SK-N-SH (cell line): ENCODE data around the gene SLC34A1. TPM values are rescaled to one million over a fixed set of nuclear protein-coding genes. Genes with fewer than 3 reads are reported as not detected.

Experiments
- CTCF ChIA-PET: fragments of 300-600, 350-600 bp; formaldehyde crosslinking; extraction: SDS; loops from one replicate; lab custom pipeline; 2021; lab: Yijun Ruan, JAX
- POLR2A ChIA-PET: fragments of 350-600 bp; sonication (Branson Sonifier 250); formaldehyde crosslinking; extraction: SDS; loops from one replicate; lab custom pipeline; 2020; ENCODE audit warnings: antibody characterized with exemption, inconsistent platforms; lab: Yijun Ruan, JAX
- DNase-seq: peaks from one replicate; pipeline ENCODE4 v3.0.0; 2012
- H2AFZ ChIP-seq: fragments of 200-600 bp; sonication (generic); 2 replicates; pipeline ENCODE4 v1.8.1; 2016; ENCODE audit warnings: antibody characterized with exemption, mild to moderate bottlenecking, low read depth
- H3F3A ChIP-seq: fragments of 200-600 bp; sonication (generic); replicated peaks from 2 replicates; pipeline ENCODE3; 2016; ENCODE audit warnings: antibody characterized with exemption, mild to moderate bottlenecking; ENCODE audit not compliant: insufficient read depth
- H3K27ac ChIP-seq, 2 experiments: fragments of 200-500 bp in 1 of 2; fragments of 200-600 bp in 1 of 2; sonication (Bioruptor generic) in 1 of 2; sonication (generic), shearing (Covaris generic) in 1 of 2; 2 replicates each; pipeline versions ENCODE4 v1.5.1 to v1.6.1; 2014 to 2016; ENCODE audit warnings: low read depth in 2 of 2, inconsistent platforms in 1 of 2, low read length in 1 of 2, mild to moderate bottlenecking in 1 of 2, mixed read lengths in 1 of 2
- H3K27me3 ChIP-seq: fragments of 200-600 bp; sonication (generic), shearing (Covaris generic); 2 replicates; pipeline ENCODE4 v1.6.1; 2016; ENCODE audit warnings: mixed run types; ENCODE audit not compliant: insufficient read depth
- H3K36me3 ChIP-seq, 2 experiments: fragments of 200-500 bp in 1 of 2; fragments of 200-600 bp in 1 of 2; sonication (Bioruptor generic) in 1 of 2; sonication (generic) in 1 of 2; replicated peaks in 1 of 2; 2 replicates each; pipeline versions ENCODE3 to v1.5.1; 2014 to 2016; ENCODE audit warnings: low read length in 1 of 2, mild to moderate bottlenecking in 1 of 2; ENCODE audit not compliant: insufficient read depth in 2 of 2, control insufficient read depth in 1 of 2
- H3K4me1 ChIP-seq, 2 experiments: fragments of 200-500 bp in 1 of 2; fragments of 200-600 bp in 1 of 2; sonication (Bioruptor generic) in 1 of 2; sonication (generic), shearing (Covaris generic) in 1 of 2; 2 replicates each; pipeline versions ENCODE4 v1.5.1 to v1.6.1; 2014 to 2016; ENCODE audit warnings: low read depth in 1 of 2, low read length in 1 of 2, mixed run types in 1 of 2; ENCODE audit not compliant: insufficient read depth in 2 of 2, control insufficient read depth in 1 of 2
- H3K4me2 ChIP-seq: fragments of 200-600 bp; sonication (generic), shearing (Covaris generic); 2 replicates; pipeline ENCODE4 v1.6.1; 2017; ENCODE audit warnings: mixed run types
- H3K4me3 ChIP-seq, 2 experiments: fragments of 200-500 bp in 1 of 2; fragments of 200-600 bp in 1 of 2; sonication (Bioruptor generic) in 1 of 2; sonication (generic), shearing (Covaris generic) in 1 of 2; 2 replicates each; pipeline versions ENCODE4 v1.5.1 to v1.8.1; 2014 to 2016; ENCODE audit warnings: low read depth in 2 of 2, inconsistent platforms in 1 of 2, low read length in 1 of 2, mild to moderate bottlenecking in 1 of 2, mixed read lengths in 1 of 2, moderate library complexity in 1 of 2
- H3K79me2 ChIP-seq: fragments of 200-600 bp; sonication (generic); 2 replicates; pipeline ENCODE4 v1.8.1; 2017; ENCODE audit warnings: mild to moderate bottlenecking; ENCODE audit not compliant: insufficient read depth
- H3K9ac ChIP-seq: fragments of 200-600 bp; sonication (generic); 2 replicates; pipeline ENCODE4 v1.6.1; 2017; ENCODE audit warnings: mixed run types
- H3K9me2 ChIP-seq: fragments of 200-600 bp; sonication (generic); 2 replicates; pipeline ENCODE4 v1.6.1; 2017; ENCODE audit warnings: mixed run types
- H3K9me3 ChIP-seq: fragments of 200-600 bp; sonication (generic); 2 replicates; pipeline ENCODE4 v1.6.1; 2017; ENCODE audit warnings: mixed run types, mild to moderate bottlenecking, moderate library complexity
- H4K20me1 ChIP-seq: fragments of 200-600 bp; sonication (generic); 2 replicates; pipeline ENCODE4 v1.6.1; 2017; ENCODE audit warnings: mild to moderate bottlenecking, mixed run types; ENCODE audit not compliant: insufficient read depth
- EP300 ChIP-seq, 2 experiments: IDR thresholded peaks; 2 replicates each; pipeline versions ENCODE4 v1.4.0 to v1.6.1; 2012; ENCODE audit warnings: borderline replicate concordance in 1 of 2, low read depth in 1 of 2, low read length in 1 of 2
- FOXM1 ChIP-seq: IDR thresholded peaks from 2 replicates; pipeline ENCODE4 v1.4.0; 2012; ENCODE audit warnings: low read depth, mild to moderate bottlenecking
- GATA2 ChIP-seq: sonication (generic); formaldehyde crosslinking; IDR thresholded peaks from 2 replicates; pipeline ENCODE4 v1.5.0; 2020; ENCODE audit warnings: mild to moderate bottlenecking, missing genetic modification reagents
- RAD21 ChIP-seq: IDR thresholded peaks from 2 replicates; pipeline ENCODE4 v1.6.1; 2012; ENCODE audit warnings: mild to moderate bottlenecking, low read length
- RCOR1 ChIP-seq: fragments of 150-350 bp; IDR thresholded peaks from 2 replicates; pipeline ENCODE4 v1.6.1; 2017; ENCODE audit warnings: antibody characterized with exemption, low read length
- SIN3A ChIP-seq: IDR thresholded peaks from 2 replicates; pipeline ENCODE4 v1.6.1; 2012; ENCODE audit warnings: low read depth, mild to moderate bottlenecking, low read length, moderate library complexity, borderline replicate concordance
- WGBS: methylation state at CpG from one replicate; pipeline ENCODE4 v1.1.6; 2017; ENCODE audit warnings: low lambda C conversion rate; 5-methylcytosine and 5-hydroxymethylcytosine counted together
- polyA plus RNA-seq, 3 experiments: library from polyadenylated mRNA; depleted of rRNA; stranded (reverse); fragments of >200 nt; gene quantifications; 2 replicates each; pipeline ENCODE4 v1.2.3, GENCODE V29; 2012
- TF ChIP-seq, protein P1 (sequence below): fragments of 200-600 bp; sonication (generic); IDR thresholded peaks from 2 replicates; pipeline ENCODE4 v1.6.1; 2017; ENCODE audit warnings: antibody characterized with exemption, mild to moderate bottlenecking, moderate library complexity
- TF ChIP-seq, protein P2 (sequence below): IDR thresholded peaks from 2 replicates; pipeline ENCODE4 v1.6.1; 2012; ENCODE audit warnings: mild to moderate bottlenecking, low read depth, low read length, moderate library complexity
- TF ChIP-seq, protein P3 (sequence below): fragments of 150-350 bp; IDR thresholded peaks from 2 replicates; pipeline ENCODE4 v1.6.1; 2017; ENCODE audit warnings: antibody characterized with exemption, low read length, low read depth, borderline replicate concordance

The SLC34A1 gene
- polyA plus RNA-seq, 1 of the 3 experiments (the other 2 are of a cell fraction), result 0.03 TPM

DNA sequence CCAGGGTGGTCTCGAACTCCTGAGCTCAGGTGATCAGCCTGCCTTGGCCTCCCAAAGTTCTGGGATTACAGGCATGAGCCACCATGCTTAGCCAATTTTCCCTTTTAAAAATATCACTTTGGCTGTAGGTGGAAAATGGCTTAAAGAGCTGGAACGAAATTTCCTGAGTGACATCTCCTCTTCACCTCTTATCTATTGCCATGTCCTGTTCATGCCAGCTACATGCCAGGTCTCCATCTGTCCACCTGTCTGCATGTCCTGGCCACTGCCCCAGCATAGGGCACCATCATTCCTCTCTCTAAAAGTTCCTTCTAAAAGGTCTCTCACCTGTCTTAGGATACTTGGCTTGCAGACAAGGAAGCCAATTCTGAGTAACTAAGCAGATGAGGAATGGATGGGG is 39.4 kb downstream of the SLC34A1 start:
- H3K79me2 ChIP-seq, result peaks cover 20% of the 10 kb centered on the region
- no peak overlapping the region for H3K4me3 ChIP-seq
- H3K36me3 ChIP-seq, result no peaks in the 10 kb centered on the region
- TF ChIP-seq GATA2, result no peak
- TF ChIP-seq, all 33 proteins: peak for 0
- Histone ChIP-seq H3K9ac (no peak overlapping the region), H3K9me3 (no peaks in the 10 kb centered on the region), H3K4me1 (peaks cover 5 to 22% of the 10 kb centered on the region in 2 experiments; a peak in 2 of 4 replicates), H3K27ac (no peak overlapping the region), H3K4me2 (no peak overlapping the region), H3F3A (peaks cover 12% of the 10 kb centered on the region), H2AFZ (no peak overlapping the region), H4K20me1 (0 out of 2 replicates have a peak, but pooled peaks cover 4% of the 10 kb centered on the region), H3K27me3 (no peaks in the 10 kb centered on the region), H3K9me2 (no peaks in the 10 kb centered on the region)
- WGBS, result 62% methylated on average over 2 of the region's 2 CpGs
- CTCF ChIA-PET, result interaction anchor here (1.2 to 10.8 kb wide), 7 partner anchors 19 to 78 kb away, joined by 3 to 120 read pairs (median 6); no protein-coding TSS in a partner anchor
- POLR2A ChIA-PET, result interaction anchor here (1.1 kb wide), 1 partner anchor 52 kb away, joined by 3 read pairs; no protein-coding TSS in a partner anchor
- DNase-seq, result no peak

DNA sequence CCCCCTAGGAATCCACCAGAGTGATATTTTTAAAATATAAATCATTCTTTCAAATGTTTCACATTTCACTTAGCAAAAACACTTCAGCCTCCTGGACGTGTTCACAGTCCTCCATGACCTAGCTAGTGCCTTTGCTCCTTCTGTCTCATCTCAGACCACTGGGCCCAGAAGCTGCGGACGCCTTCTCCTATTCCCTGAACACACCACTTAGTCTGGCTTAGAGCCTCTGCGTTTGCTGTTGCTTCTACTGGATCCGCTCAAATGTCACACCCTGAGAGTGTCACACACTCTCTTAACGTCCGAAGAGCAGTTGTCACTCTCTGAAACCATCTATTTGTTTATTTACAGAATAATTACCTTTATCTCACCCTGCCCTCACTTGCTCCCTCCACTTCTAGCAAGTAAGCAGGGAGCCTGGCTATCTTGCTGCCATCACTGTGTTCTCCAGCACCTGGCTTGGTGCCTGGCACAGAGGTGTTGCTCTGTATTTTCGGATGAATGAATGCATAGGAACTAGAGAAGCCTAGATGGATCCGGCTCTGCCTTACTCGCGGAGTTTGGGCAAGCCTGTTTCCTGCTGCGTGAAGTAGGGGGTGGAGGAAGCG is 41.1 kb downstream of the SLC34A1 start:
- H3K79me2 ChIP-seq, result peaks cover 30% of the 10 kb centered on the region
- peak overlapping the region; percentile 89 to 92 for H3K27ac ChIP-seq
- H2AFZ ChIP-seq, result peak overlapping the region; percentile 85
- H3K4me2 ChIP-seq, result peak overlapping the region; percentile 69
- no peaks in the 10 kb centered on the region for H3K36me3 ChIP-seq
- peak overlapping the region; percentile 53 to 68 for H3K4me3 ChIP-seq
- 0 out of 2 replicates have a peak, but pooled peaks cover 13% of the 10 kb centered on the region for H4K20me1 ChIP-seq
- DNase-seq, result no peak
- WGBS, result 73% methylated on average over 13 of the region's 13 CpGs
- H3K9ac ChIP-seq, result peak overlapping the region; percentile 73
- no peaks in the 10 kb centered on the region for H3K9me3 ChIP-seq
- TF ChIP-seq, protein P1, sequence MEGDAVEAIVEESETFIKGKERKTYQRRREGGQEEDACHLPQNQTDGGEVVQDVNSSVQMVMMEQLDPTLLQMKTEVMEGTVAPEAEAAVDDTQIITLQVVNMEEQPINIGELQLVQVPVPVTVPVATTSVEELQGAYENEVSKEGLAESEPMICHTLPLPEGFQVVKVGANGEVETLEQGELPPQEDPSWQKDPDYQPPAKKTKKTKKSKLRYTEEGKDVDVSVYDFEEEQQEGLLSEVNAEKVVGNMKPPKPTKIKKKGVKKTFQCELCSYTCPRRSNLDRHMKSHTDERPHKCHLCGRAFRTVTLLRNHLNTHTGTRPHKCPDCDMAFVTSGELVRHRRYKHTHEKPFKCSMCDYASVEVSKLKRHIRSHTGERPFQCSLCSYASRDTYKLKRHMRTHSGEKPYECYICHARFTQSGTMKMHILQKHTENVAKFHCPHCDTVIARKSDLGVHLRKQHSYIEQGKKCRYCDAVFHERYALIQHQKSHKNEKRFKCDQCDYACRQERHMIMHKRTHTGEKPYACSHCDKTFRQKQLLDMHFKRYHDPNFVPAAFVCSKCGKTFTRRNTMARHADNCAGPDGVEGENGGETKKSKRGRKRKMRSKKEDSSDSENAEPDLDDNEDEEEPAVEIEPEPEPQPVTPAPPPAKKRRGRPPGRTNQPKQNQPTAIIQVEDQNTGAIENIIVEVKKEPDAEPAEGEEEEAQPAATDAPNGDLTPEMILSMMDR, result no peak
- H3K9me2 ChIP-seq, result no peaks in the 10 kb centered on the region
- peaks cover 5 to 33% of the 10 kb centered on the region in 2 experiments; a peak in 2 of 4 replicates for H3K4me1 ChIP-seq
- ChIA-PET POLR2A (interaction anchor here (0.7 to 2.1 kb wide), 4 partner anchors 19 to 72 kb away, joined by 3 to 11 read pairs (median 4); no protein-coding TSS in a partner anchor), CTCF (interaction anchor here (0.9 to 10.8 kb wide), 8 partner anchors 16 to 76 kb away, joined by 3 to 120 read pairs (median 4); no protein-coding TSS in a partner anchor)
- no peaks in the 10 kb centered on the region for H3K27me3 ChIP-seq
- peaks cover 12% of the 10 kb centered on the region for H3F3A ChIP-seq

DNA sequence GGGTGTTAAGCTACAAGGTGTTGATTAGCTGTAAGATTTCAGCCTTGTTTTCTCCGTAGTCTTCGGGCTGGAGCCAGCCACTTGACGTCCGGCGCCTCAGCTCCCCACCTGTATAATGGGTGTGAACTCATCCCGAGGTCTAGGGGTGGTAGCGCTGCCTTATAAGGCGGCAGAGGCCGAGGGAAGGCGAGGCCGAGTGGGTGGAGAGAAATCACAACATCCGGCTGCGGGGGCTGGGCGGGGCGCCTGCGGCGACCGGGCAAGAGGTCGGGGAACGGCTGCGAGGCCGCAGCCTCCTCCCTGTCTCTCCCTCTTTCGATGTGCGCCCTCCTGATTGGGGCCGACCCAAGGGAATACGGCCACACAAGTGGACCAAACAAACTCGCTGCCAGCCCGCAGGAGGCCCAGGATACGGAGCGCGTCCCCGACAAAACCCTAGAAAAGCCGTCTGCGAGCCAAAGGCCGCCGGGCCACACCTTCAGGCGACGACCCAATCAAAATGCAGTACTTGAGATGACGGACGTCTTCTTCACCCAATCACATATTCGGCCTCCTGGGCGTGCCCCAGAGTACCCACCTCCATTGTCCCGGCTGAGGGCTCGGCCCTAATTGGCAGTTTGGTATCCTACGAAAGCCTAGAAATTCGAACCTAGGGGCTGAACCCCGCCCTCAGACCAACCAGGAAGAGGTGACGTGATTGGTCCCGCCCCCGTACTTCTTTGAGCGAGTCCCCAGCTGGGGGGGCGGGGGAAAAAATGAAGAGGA is 41.7 kb downstream of the SLC34A1 start:
- peaks cover 30% of the 10 kb centered on the region for H3K79me2 ChIP-seq
- peak overlapping the region; percentile 73 for H3K9ac ChIP-seq
- H3K4me2 ChIP-seq, result peak overlapping the region; percentile 69
- H3K4me1 ChIP-seq, result peaks cover 5 to 33% of the 10 kb centered on the region in 2 experiments; a peak in 2 of 4 replicates
- peak overlapping the region; percentile 85 for H2AFZ ChIP-seq
- H3K36me3 ChIP-seq, result peaks cover 0 to 4% of the 10 kb centered on the region in 2 experiments
- peak overlapping the region; percentile 89 to 92 for H3K27ac ChIP-seq
- H3K27me3 ChIP-seq, result no peaks in the 10 kb centered on the region
- POLR2A ChIA-PET, result interaction anchor here (0.6 to 2.1 kb wide), 8 partner anchors 11 to 115 kb away, joined by 3 to 16 read pairs (median 6); partner anchors contain the start of gene PRR7
- CTCF ChIA-PET, result interaction anchor here (0.9 to 10.8 kb wide), 13 partner anchors 15 to 313 kb away, joined by 3 to 120 read pairs (median 4); no protein-coding TSS in a partner anchor
- H3K4me3 ChIP-seq, result peak overlapping the region; percentile 53 to 68
- DNase-seq, result peak; percentile 99
- H3K9me3 ChIP-seq, result no peaks in the 10 kb centered on the region
- 0 out of 2 replicates have a peak, but pooled peaks cover 13% of the 10 kb centered on the region for H4K20me1 ChIP-seq
- H3K9me2 ChIP-seq, result no peaks in the 10 kb centered on the region
- 4% methylated on average over 28 of the region's 52 CpGs for WGBS
- H3F3A ChIP-seq, result peaks cover 12% of the 10 kb centered on the region
- TF ChIP-seq RCOR1 (no peak), EP300 (IDR thresholded peaks at IDR 0.05; ENCODE audit: borderline replicate concordance in 1 of 2, low read depth in 1 of 2, low read length in 1 of 2) (no peak), FOXM1 (0 out of 2 replicates have a peak, but pooled peaks have one; percentile 25), SIN3A (peak; percentile 19; the same call in 1 of the 2 replicates), RAD21 (no peak)
- TF ChIP-seq, protein P2, sequence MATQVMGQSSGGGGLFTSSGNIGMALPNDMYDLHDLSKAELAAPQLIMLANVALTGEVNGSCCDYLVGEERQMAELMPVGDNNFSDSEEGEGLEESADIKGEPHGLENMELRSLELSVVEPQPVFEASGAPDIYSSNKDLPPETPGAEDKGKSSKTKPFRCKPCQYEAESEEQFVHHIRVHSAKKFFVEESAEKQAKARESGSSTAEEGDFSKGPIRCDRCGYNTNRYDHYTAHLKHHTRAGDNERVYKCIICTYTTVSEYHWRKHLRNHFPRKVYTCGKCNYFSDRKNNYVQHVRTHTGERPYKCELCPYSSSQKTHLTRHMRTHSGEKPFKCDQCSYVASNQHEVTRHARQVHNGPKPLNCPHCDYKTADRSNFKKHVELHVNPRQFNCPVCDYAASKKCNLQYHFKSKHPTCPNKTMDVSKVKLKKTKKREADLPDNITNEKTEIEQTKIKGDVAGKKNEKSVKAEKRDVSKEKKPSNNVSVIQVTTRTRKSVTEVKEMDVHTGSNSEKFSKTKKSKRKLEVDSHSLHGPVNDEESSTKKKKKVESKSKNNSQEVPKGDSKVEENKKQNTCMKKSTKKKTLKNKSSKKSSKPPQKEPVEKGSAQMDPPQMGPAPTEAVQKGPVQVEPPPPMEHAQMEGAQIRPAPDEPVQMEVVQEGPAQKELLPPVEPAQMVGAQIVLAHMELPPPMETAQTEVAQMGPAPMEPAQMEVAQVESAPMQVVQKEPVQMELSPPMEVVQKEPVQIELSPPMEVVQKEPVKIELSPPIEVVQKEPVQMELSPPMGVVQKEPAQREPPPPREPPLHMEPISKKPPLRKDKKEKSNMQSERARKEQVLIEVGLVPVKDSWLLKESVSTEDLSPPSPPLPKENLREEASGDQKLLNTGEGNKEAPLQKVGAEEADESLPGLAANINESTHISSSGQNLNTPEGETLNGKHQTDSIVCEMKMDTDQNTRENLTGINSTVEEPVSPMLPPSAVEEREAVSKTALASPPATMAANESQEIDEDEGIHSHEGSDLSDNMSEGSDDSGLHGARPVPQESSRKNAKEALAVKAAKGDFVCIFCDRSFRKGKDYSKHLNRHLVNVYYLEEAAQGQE, result 0 out of 2 replicates have a peak, but pooled peaks have one; percentile 1
- TF ChIP-seq, protein P3, sequence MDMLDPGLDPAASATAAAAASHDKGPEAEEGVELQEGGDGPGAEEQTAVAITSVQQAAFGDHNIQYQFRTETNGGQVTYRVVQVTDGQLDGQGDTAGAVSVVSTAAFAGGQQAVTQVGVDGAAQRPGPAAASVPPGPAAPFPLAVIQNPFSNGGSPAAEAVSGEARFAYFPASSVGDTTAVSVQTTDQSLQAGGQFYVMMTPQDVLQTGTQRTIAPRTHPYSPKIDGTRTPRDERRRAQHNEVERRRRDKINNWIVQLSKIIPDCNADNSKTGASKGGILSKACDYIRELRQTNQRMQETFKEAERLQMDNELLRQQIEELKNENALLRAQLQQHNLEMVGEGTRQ, result no peak
